ENCODE results near the gene MYH6.
"Not testable (repeated sequence)": the region's sequence is repeated elsewhere in the genome, so short reads cannot be mapped to it uniquely, and the experiment has no call there.

MYH6 gene

GRCh38 chr14:23413681-23414080 is 5.6 kb upstream of the MYH6 start:
- DNase-seq = no peak

- DNase-seq = no peak
Measured at GRCh38 chr14:23411563-23412525, 3.8 kb upstream of the MYH6 start.

- DNase-seq = no peak
Measured at GRCh38 chr14:23409966-23410635, 2.0 kb upstream of the MYH6 start.

GRCh38 chr14:23409475-23409874 is 1.4 kb upstream of the MYH6 start:
- DNase-seq = no peak

- DNase-seq = no peak
Measured at GRCh38 chr14:23408307-23408630, 196 bp upstream of the MYH6 start.

GRCh38 chr14:23406725-23407355 is 1.2 kb downstream of the MYH6 start:
- no peak for DNase-seq

- DNase-seq = peak in 1 of 3 experiments; percentile 14
Measured at GRCh38 chr14:23406244-23406643, 1.8 kb downstream of the MYH6 start.

GRCh38 chr14:23405516-23406025 is 2.5 kb downstream of the MYH6 start:
- DNase-seq = no peak

GRCh38 chr14:23405096-23405495 is 3.0 kb downstream of the MYH6 start:
- no peak for DNase-seq

- DNase-seq = no peak
Measured at GRCh38 chr14:23404331-23404900, 3.7 kb downstream of the MYH6 start.

- no peak for DNase-seq
Measured at GRCh38 chr14:23403908-23404307, 4.2 kb downstream of the MYH6 start.

- no peak for DNase-seq
Measured at GRCh38 chr14:23403139-23403438, 5.0 kb downstream of the MYH6 start.

- no peak for DNase-seq
Measured at GRCh38 chr14:23402296-23403138, 5.6 kb downstream of the MYH6 start.

GRCh38 chr14:23401291-23401690 is 6.8 kb downstream of the MYH6 start:
- no peak for DNase-seq

GRCh38 chr14:23400496-23401149 is 7.5 kb downstream of the MYH6 start:
- not testable (repeated sequence) for DNase-seq

- DNase-seq = no peak
Measured at GRCh38 chr14:23399591-23399990, 8.5 kb downstream of the MYH6 start.

GRCh38 chr14:23399136-23399535 is 8.9 kb downstream of the MYH6 start:
- DNase-seq = no peak

- peak; percentile 12 to 55 (median 12) for DNase-seq
Measured at GRCh38 chr14:23398348-23398747, 9.7 kb downstream of the MYH6 start.

- DNase-seq = no peak
Measured at GRCh38 chr14:23396781-23397407, 11.2 kb downstream of the MYH6 start.

- DNase-seq = no peak
Measured at GRCh38 chr14:23396126-23396525, 11.9 kb downstream of the MYH6 start.

- no peak for DNase-seq
Measured at GRCh38 chr14:23392613-23393012, 15.5 kb downstream of the MYH6 start.

All from NCI-H1417 (cell line).